ENCODE results near the gene SLC43A3. TPM values are rescaled to one million over a fixed set of nuclear protein-coding genes. Genes with fewer than 3 reads are reported as not detected.

The SLC43A3 gene

GRCh38 chr11:57358543-57358961 lies 68.4 kb downstream of the SLC43A3 start:
- no peak overlapping the region for H2BK5ac ChIP-seq (ENCODE audit: low read depth, low read length, poor library complexity, severe bottlenecking)
- no peak overlapping the region for H3K14ac ChIP-seq (ENCODE audit: low read length in 2 of 2)
- WGBS = 81% methylated on average over 6 of the region's 9 CpGs
- no peak overlapping the region for H3K18ac ChIP-seq (ENCODE audit: low read depth in 1 of 2, low read length in 2 of 2)
- no peak overlapping the region for H3K4me2 ChIP-seq (ENCODE audit: low read length, poor library complexity, severe bottlenecking)
- H3K36me3 ChIP-seq (ENCODE audit: control insufficient read depth in 1 of 2, insufficient read depth in 2 of 2, low read depth in 1 of 2, low read length in 2 of 2) = no peaks in the 10 kb centered on the region
- H3K4me1 ChIP-seq (ENCODE audit: control insufficient read depth, insufficient read depth, low read depth, low read length) = peaks cover 2% of the 10 kb centered on the region
- H4K8ac ChIP-seq (ENCODE audit: low read length) = no peak overlapping the region
- no peaks in the 10 kb centered on the region for H3K9me3 ChIP-seq (ENCODE audit: control insufficient read depth, low read length)
- no peak overlapping the region for H3K27ac ChIP-seq (ENCODE audit: low read length, poor library complexity, severe bottlenecking)
- peaks cover 0 to 39% of the 10 kb centered on the region in 2 experiments for H3K27me3 ChIP-seq (ENCODE audit: control insufficient read depth in 1 of 2, insufficient read depth in 1 of 2, low read length in 2 of 2)
- no peak overlapping the region for H2BK120ac ChIP-seq (ENCODE audit: low read depth, low read length)
- H2BK12ac ChIP-seq (ENCODE audit: low read length in 2 of 2) = no peak overlapping the region
- no peaks in the 10 kb centered on the region for H3K79me1 ChIP-seq (replicated peaks; ENCODE audit: low read length, poor library complexity, severe bottlenecking)
- DNase-seq = peak; percentile 9
- no peak overlapping the region for H2AFZ ChIP-seq (ENCODE audit: low read depth, low read length)
- peak overlapping the region; percentile 87 for H3K9ac ChIP-seq (ENCODE audit: low read length)
- H2AK5ac ChIP-seq (ENCODE audit: low read length, severe bottlenecking) = no peak overlapping the region
- H3K4ac ChIP-seq (ENCODE audit: low read depth in 1 of 2, low read length in 2 of 2) = no peak overlapping the region
- no peak overlapping the region for H3K23ac ChIP-seq (ENCODE audit: low read length in 2 of 2)
- no peak overlapping the region for H4K91ac ChIP-seq (ENCODE audit: low read length)
- no peak overlapping the region for H2BK15ac ChIP-seq (ENCODE audit: low read depth, poor library complexity, severe bottlenecking)
- H3K4me3 ChIP-seq (ENCODE audit: insufficient read depth in 1 of 2, low read depth in 1 of 2, low read length in 2 of 2) = no peak overlapping the region

GRCh38 chr11:57357856-57358255 lies 69.1 kb downstream of the SLC43A3 start:
- Histone ChIP-seq H3K18ac (ENCODE audit: low read depth in 1 of 2, low read length in 2 of 2) (no peak overlapping the region), H2AFZ (ENCODE audit: low read depth, low read length) (no peak overlapping the region), H4K8ac (ENCODE audit: low read length) (no peak overlapping the region), H2BK120ac (ENCODE audit: low read depth, low read length) (no peak overlapping the region), H4K91ac (ENCODE audit: low read length) (no peak overlapping the region), H2BK12ac (ENCODE audit: low read length in 2 of 2) (no peak overlapping the region), H3K9me3 (ENCODE audit: control insufficient read depth, low read length) (no peaks in the 10 kb centered on the region), H3K36me3 (ENCODE audit: control insufficient read depth in 1 of 2, insufficient read depth in 2 of 2, low read depth in 1 of 2, low read length in 2 of 2) (no peaks in the 10 kb centered on the region), H3K4me2 (ENCODE audit: low read length, poor library complexity, severe bottlenecking) (no peak overlapping the region), H3K79me1 (replicated peaks; ENCODE audit: low read length, poor library complexity, severe bottlenecking) (no peaks in the 10 kb centered on the region), H3K4me3 (ENCODE audit: insufficient read depth in 1 of 2, low read depth in 1 of 2, low read length in 2 of 2) (peak overlapping the region in 1 of 2 experiments; percentile 0), H2BK5ac (ENCODE audit: low read depth, low read length, poor library complexity, severe bottlenecking) (no peak overlapping the region), H3K4ac (ENCODE audit: low read depth in 1 of 2, low read length in 2 of 2) (no peak overlapping the region), H3K27ac (ENCODE audit: low read length, poor library complexity, severe bottlenecking) (no peak overlapping the region), H2AK5ac (ENCODE audit: low read length, severe bottlenecking) (no peak overlapping the region), H3K14ac (ENCODE audit: low read length in 2 of 2) (no peak overlapping the region), H3K27me3 (ENCODE audit: control insufficient read depth in 1 of 2, insufficient read depth in 1 of 2, low read length in 2 of 2) (peaks cover 0 to 39% of the 10 kb centered on the region in 2 experiments), H2BK15ac (ENCODE audit: low read depth, poor library complexity, severe bottlenecking) (no peak overlapping the region), H3K4me1 (ENCODE audit: control insufficient read depth, insufficient read depth, low read depth, low read length) (peaks cover 2% of the 10 kb centered on the region), H3K9ac (ENCODE audit: low read length) (peak overlapping the region; percentile 87), H3K23ac (ENCODE audit: low read length in 2 of 2) (no peak overlapping the region)
- WGBS = 60% methylated on average over 6 of the region's 6 CpGs
- DNase-seq = peak; percentile 32

DNA sequence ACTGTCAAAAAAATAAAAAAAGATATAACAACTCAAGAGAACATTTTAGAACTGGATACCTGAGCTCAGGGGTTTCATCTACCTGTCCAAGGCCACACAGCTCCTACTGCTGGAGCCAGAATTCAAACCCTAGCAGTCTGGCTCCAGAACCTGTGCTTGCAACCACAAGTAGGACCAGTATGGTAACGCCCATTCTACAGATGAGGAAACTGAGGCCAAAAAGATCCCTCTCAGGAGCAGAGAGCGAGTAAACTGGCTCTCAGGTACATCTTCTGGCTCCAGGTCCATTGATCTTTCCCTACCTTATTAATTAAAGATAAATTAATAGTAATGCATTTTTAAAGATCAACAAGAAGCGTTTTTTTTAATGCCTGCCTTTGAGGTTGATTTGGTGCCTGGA lies 69.6 kb downstream of the SLC43A3 start:
- H2AK5ac ChIP-seq (ENCODE audit: low read length, severe bottlenecking) = no peak overlapping the region
- no peak overlapping the region for H2AFZ ChIP-seq (ENCODE audit: low read depth, low read length)

More for the DNA sequence above, 69.6 kb downstream of the SLC43A3 start:
- no peaks in the 10 kb centered on the region for H3K79me1 ChIP-seq (replicated peaks; ENCODE audit: low read length, poor library complexity, severe bottlenecking)
- no peak for DNase-seq
- peaks cover 0 to 40% of the 10 kb centered on the region in 2 experiments for H3K27me3 ChIP-seq (ENCODE audit: control insufficient read depth in 1 of 2, insufficient read depth in 1 of 2, low read length in 2 of 2)
- H3K14ac ChIP-seq (ENCODE audit: low read length in 2 of 2) = no peak overlapping the region
- no peak overlapping the region for H3K23ac ChIP-seq (ENCODE audit: low read length in 2 of 2)
- H2BK5ac ChIP-seq (ENCODE audit: low read depth, low read length, poor library complexity, severe bottlenecking) = no peak overlapping the region
- H3K9me3 ChIP-seq (ENCODE audit: control insufficient read depth, low read length) = no peaks in the 10 kb centered on the region
- no peaks in the 10 kb centered on the region for H3K36me3 ChIP-seq (ENCODE audit: control insufficient read depth in 1 of 2, insufficient read depth in 2 of 2, low read depth in 1 of 2, low read length in 2 of 2)
- no peak overlapping the region for H3K4ac ChIP-seq (ENCODE audit: low read depth in 1 of 2, low read length in 2 of 2)
- no peak overlapping the region for H3K4me3 ChIP-seq (ENCODE audit: insufficient read depth in 1 of 2, low read depth in 1 of 2, low read length in 2 of 2)
- H2BK12ac ChIP-seq (ENCODE audit: low read length in 2 of 2) = no peak overlapping the region
- H2BK120ac ChIP-seq (ENCODE audit: low read depth, low read length) = no peak overlapping the region
- H3K4me1 ChIP-seq (ENCODE audit: control insufficient read depth, insufficient read depth, low read depth, low read length) = peaks cover 2% of the 10 kb centered on the region
- no peak overlapping the region for H4K91ac ChIP-seq (ENCODE audit: low read length)
- H3K18ac ChIP-seq (ENCODE audit: low read depth in 1 of 2, low read length in 2 of 2) = no peak overlapping the region
- no peak overlapping the region for H3K4me2 ChIP-seq (ENCODE audit: low read length, poor library complexity, severe bottlenecking)
- H3K9ac ChIP-seq (ENCODE audit: low read length) = peak overlapping the region; percentile 87
- H4K8ac ChIP-seq (ENCODE audit: low read length) = no peak overlapping the region
- no peak overlapping the region for H3K27ac ChIP-seq (ENCODE audit: low read length, poor library complexity, severe bottlenecking)
- WGBS = 100% methylated on average over 2 of the region's 3 CpGs
- no peak overlapping the region for H2BK15ac ChIP-seq (ENCODE audit: low read depth, poor library complexity, severe bottlenecking)

Small RNA genes within 50 kb of the gene (small RNA-seq; reads per million reads assigned to genes)
- not detected for gene RNA5SP341 (ENCODE audit: low read depth)
